ENCODE measurements around the gene ARL3. TPM values are rescaled to one million over a fixed set of nuclear protein-coding genes. Genes with fewer than 3 reads are reported as not detected.

ARL3 gene
- total RNA-seq, 4 donors from 2014 or later, result 7.1 to 9.8 (median 9.1) TPM

GRCh38 chr10:102677331-102678067 is 36.7 kb downstream of the ARL3 start:
- H3K4me3 ChIP-seq, result no peak overlapping the region
- peaks cover 4 to 69% (median 42%) of the 10 kb centered on the region in 3 donors for H3K4me1 ChIP-seq
- TF ChIP-seq POLR2AphosphoS5 (IDR thresholded peaks at IDR 0.05) (no peak), POLR2A (IDR thresholded peaks at IDR 0.05) (no peak), EP300 (IDR thresholded peaks at IDR 0.05) (no peak), CTCF (IDR thresholded peaks at IDR 0.05) (no peak)
- WGBS, 2 donors (ENCODE audit: low coverage in 1 of 2), result 90% methylated on average over 2 of the region's 9 CpGs; no CpG with 5 or more reads in 1 of the 2 donors
- no peaks in the 10 kb centered on the region for H3K27me3 ChIP-seq
- ATAC-seq, result no peak
- peaks cover 0 to 14% of the 10 kb centered on the region in 2 donors for H3K36me3 ChIP-seq
- H3K9me3 ChIP-seq, result no peaks in the 10 kb centered on the region
- peak overlapping the region in 3 of 4 donors; percentile 20 to 78 (median 64) for H3K27ac ChIP-seq

- peak overlapping the region in 3 of 4 donors; percentile 20 to 78 (median 64) for H3K27ac ChIP-seq
- no peak for TF ChIP-seq POLR2AphosphoS5 (IDR thresholded peaks at IDR 0.05)
- no peak for TF ChIP-seq CTCF (IDR thresholded peaks at IDR 0.05)
- no peak for TF ChIP-seq EP300 (IDR thresholded peaks at IDR 0.05)
- TF ChIP-seq POLR2A (IDR thresholded peaks at IDR 0.05), result no peak
- peaks cover 4 to 71% (median 42%) of the 10 kb centered on the region in 3 donors for H3K4me1 ChIP-seq
- no peak for ATAC-seq
- H3K9me3 ChIP-seq, result no peaks in the 10 kb centered on the region
- WGBS, 2 donors (ENCODE audit: low coverage in 1 of 2), result 27 to 54% methylated on average over 2 to 5 of the region's 9 CpGs
- H3K4me3 ChIP-seq, result no peak overlapping the region
- H3K27me3 ChIP-seq, result no peaks in the 10 kb centered on the region
- peaks cover 0 to 6% of the 10 kb centered on the region in 2 donors for H3K36me3 ChIP-seq
Measured at GRCh38 chr10:102676534-102677315, 37.5 kb downstream of the ARL3 start.

GRCh38 chr10:102675666-102676533 is 38.3 kb downstream of the ARL3 start:
- H3K27ac ChIP-seq, result peak overlapping the region in 3 of 4 donors; percentile 78 to 81 (median 80)
- H3K27me3 ChIP-seq, result no peaks in the 10 kb centered on the region
- no peaks in the 10 kb centered on the region for H3K9me3 ChIP-seq
- 11% methylated on average over 10 to 11 of the region's 16 CpGs for WGBS, 2 donors (ENCODE audit: low coverage in 1 of 2)
- peak; percentile 41 for ATAC-seq
- H3K36me3 ChIP-seq, result no peaks in the 10 kb centered on the region
- peaks cover 4 to 71% (median 42%) of the 10 kb centered on the region in 3 donors for H3K4me1 ChIP-seq
- TF ChIP-seq EP300 (IDR thresholded peaks at IDR 0.05) (no peak), CTCF (IDR thresholded peaks at IDR 0.05) (no peak)
- no peak overlapping the region for H3K4me3 ChIP-seq

GRCh38 chr10:102675011-102675665 is 39.1 kb downstream of the ARL3 start:
- Histone ChIP-seq H3K27me3 (no peaks in the 10 kb centered on the region), H3K27ac (peak overlapping the region in 3 of 4 donors; percentile 78 to 81 (median 80)), H3K4me1 (peaks cover 4 to 72% (median 42%) of the 10 kb centered on the region in 3 donors), H3K36me3 (no peaks in the 10 kb centered on the region), H3K4me3 (no peak overlapping the region), H3K9me3 (no peaks in the 10 kb centered on the region)
- no peak for ATAC-seq
- 18 to 37% methylated on average over 2 to 3 of the region's 8 CpGs for WGBS, 2 donors (ENCODE audit: low coverage in 1 of 2)
- TF ChIP-seq POLR2AphosphoS5 (IDR thresholded peaks at IDR 0.05) (no peak), CTCF (IDR thresholded peaks at IDR 0.05) (no peak), POLR2A (IDR thresholded peaks at IDR 0.05) (no peak), EP300 (IDR thresholded peaks at IDR 0.05) (no peak)

All from gastroesophageal sphincter (tissue), 4 donors.